HL-60 (cell line): Measurements from ENCODE around the gene DDAH1.

ENCODE experiments used
- DNase-seq, 2 experiments: peaks; one replicate each; pipeline ENCODE4 v3.0.0-alpha.2; 2010 to 2020; ENCODE audit warnings: low read depth in 1 of 2, low spot score in 1 of 2
- H3K27ac ChIP-seq: fragments of 250-450 bp; sonication (Bioruptor Pico); replicated peaks from 2 replicates; pipeline ENCODE4 v1.5.1; 2020; ENCODE audit warnings: mild to moderate bottlenecking, moderate library complexity
- H3K27me3 ChIP-seq: fragments of 250-450 bp; sonication (Bioruptor Pico); 2 replicates; pipeline ENCODE4 v1.5.1; 2021; ENCODE audit warnings: mild to moderate bottlenecking, moderate library complexity; ENCODE audit not compliant: insufficient read depth, poor library complexity, severe bottlenecking
- H3K4me3 ChIP-seq: replicated peaks from 2 replicates; pipeline ENCODE4 v1.5.1; 2011; ENCODE audit warnings: mild to moderate bottlenecking, control low read depth, low read length; ENCODE audit not compliant: insufficient read depth
- GABPA ChIP-seq: IDR thresholded peaks from 2 replicates; pipeline ENCODE4 v1.6.1; 2012; ENCODE audit warnings: low read depth
- POLR2AphosphoS5 ChIP-seq: IDR thresholded peaks from 2 replicates; pipeline ENCODE4 v1.6.1; 2012; ENCODE audit warnings: low read depth
- SPI1 ChIP-seq: IDR thresholded peaks from 2 replicates; pipeline ENCODE4 v1.6.1; 2012; ENCODE audit warnings: low read depth, mild to moderate bottlenecking, borderline replicate concordance
- TF ChIP-seq, protein P1 (sequence below): IDR thresholded peaks from one replicate; pipeline ENCODE4 v1.5.1; 2011; ENCODE audit warnings: low read length, control low read depth, inconsistent platforms; ENCODE audit not compliant: insufficient read depth
- TF ChIP-seq, protein P2 (sequence below): IDR thresholded peaks from 2 replicates; pipeline ENCODE4 v1.6.1; 2012; ENCODE audit warnings: low read depth; ENCODE audit not compliant: insufficient replicate concordance

Gene DDAH1

DNA sequence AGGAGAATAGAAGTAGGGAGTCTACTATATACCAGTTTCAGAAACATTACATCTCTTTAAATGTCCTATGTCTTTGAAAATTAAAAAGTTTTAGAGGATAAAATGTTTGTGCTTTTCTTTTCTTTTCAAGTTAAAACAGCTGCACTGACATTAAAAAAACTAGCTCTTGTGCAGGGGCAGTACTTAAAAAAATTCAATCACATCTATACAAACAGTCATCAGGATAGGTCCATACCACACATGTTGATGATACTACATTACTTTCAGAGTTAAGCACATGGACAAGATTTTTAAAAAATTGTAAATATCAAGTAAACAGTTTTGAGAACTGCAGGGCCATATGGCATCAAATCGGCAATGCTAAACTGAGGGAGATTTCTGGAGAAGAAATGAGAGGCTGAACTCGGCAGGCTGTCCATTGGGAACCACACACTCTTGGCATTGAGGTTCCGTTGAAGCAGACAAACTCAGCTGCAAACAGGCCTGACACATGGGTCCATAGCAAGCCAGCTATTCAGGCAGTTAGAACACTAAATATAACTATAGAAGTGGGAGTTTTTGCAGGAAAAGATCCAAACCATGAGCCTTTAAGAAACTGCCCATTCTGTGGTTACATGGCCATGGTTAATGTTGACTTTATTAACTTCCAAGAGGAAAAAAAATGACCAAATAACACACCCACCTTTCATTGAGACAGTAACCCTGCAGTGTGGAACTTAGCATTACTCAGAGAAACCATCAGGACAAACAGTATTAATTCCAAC is 104.0 kb downstream of the DDAH1 start:
- Histone ChIP-seq H3K27ac (no peak overlapping the region), H3K4me3 (no peak overlapping the region), H3K27me3 (no peaks in the 10 kb centered on the region)
- no peak for TF ChIP-seq GABPA
- TF ChIP-seq, protein P1, sequence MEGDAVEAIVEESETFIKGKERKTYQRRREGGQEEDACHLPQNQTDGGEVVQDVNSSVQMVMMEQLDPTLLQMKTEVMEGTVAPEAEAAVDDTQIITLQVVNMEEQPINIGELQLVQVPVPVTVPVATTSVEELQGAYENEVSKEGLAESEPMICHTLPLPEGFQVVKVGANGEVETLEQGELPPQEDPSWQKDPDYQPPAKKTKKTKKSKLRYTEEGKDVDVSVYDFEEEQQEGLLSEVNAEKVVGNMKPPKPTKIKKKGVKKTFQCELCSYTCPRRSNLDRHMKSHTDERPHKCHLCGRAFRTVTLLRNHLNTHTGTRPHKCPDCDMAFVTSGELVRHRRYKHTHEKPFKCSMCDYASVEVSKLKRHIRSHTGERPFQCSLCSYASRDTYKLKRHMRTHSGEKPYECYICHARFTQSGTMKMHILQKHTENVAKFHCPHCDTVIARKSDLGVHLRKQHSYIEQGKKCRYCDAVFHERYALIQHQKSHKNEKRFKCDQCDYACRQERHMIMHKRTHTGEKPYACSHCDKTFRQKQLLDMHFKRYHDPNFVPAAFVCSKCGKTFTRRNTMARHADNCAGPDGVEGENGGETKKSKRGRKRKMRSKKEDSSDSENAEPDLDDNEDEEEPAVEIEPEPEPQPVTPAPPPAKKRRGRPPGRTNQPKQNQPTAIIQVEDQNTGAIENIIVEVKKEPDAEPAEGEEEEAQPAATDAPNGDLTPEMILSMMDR: no peak
- TF ChIP-seq, protein P2, sequence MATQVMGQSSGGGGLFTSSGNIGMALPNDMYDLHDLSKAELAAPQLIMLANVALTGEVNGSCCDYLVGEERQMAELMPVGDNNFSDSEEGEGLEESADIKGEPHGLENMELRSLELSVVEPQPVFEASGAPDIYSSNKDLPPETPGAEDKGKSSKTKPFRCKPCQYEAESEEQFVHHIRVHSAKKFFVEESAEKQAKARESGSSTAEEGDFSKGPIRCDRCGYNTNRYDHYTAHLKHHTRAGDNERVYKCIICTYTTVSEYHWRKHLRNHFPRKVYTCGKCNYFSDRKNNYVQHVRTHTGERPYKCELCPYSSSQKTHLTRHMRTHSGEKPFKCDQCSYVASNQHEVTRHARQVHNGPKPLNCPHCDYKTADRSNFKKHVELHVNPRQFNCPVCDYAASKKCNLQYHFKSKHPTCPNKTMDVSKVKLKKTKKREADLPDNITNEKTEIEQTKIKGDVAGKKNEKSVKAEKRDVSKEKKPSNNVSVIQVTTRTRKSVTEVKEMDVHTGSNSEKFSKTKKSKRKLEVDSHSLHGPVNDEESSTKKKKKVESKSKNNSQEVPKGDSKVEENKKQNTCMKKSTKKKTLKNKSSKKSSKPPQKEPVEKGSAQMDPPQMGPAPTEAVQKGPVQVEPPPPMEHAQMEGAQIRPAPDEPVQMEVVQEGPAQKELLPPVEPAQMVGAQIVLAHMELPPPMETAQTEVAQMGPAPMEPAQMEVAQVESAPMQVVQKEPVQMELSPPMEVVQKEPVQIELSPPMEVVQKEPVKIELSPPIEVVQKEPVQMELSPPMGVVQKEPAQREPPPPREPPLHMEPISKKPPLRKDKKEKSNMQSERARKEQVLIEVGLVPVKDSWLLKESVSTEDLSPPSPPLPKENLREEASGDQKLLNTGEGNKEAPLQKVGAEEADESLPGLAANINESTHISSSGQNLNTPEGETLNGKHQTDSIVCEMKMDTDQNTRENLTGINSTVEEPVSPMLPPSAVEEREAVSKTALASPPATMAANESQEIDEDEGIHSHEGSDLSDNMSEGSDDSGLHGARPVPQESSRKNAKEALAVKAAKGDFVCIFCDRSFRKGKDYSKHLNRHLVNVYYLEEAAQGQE: no peak
- no peak for TF ChIP-seq POLR2AphosphoS5
- no peak for TF ChIP-seq SPI1
- no peak for DNase-seq

DNA sequence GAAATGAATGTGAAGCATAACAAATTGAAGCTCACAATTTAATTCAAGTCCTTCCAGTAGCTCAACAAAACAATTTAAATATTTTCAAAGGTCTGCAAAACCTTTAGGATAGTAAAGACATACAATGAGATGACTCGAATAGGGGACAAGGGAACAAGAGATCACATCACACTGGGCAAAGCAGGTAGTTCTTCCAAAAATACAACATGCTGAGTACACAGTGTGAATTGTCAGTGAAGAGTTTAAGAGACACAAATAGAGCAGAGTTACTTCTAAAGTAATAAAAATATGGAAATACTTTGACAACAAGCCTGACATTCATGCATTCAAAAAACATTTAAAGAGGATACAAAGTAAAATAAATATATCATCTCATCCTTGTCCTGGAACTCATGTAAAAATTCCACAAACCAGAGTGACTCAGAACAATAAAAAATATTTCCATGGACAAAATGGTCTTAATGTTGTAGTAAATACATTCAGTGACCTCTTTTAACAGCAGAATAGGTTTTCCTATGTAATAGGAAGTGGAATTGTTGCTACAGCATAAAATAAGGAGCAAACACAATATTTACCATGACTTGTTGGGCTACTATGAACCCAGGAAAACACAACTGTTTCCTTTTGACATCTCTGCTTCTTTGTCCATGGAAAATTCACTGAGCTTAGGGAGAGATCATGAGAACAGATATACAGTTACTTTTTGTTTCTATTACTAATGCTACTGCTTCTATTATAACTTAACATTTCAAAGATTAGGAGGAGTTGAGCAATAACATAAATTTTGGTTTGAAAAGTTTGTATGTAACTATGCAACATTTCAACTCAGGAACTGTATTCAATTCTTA is 104.9 kb downstream of the DDAH1 start:
- no peak overlapping the region for H3K4me3 ChIP-seq
- TF ChIP-seq, protein P1: no peak
- TF ChIP-seq POLR2AphosphoS5: no peak
- TF ChIP-seq SPI1: no peak
- TF ChIP-seq, protein P2: no peak
- TF ChIP-seq GABPA: no peak
- DNase-seq: no peak
- no peaks in the 10 kb centered on the region for H3K27me3 ChIP-seq
- H3K27ac ChIP-seq: no peak overlapping the region

DNA sequence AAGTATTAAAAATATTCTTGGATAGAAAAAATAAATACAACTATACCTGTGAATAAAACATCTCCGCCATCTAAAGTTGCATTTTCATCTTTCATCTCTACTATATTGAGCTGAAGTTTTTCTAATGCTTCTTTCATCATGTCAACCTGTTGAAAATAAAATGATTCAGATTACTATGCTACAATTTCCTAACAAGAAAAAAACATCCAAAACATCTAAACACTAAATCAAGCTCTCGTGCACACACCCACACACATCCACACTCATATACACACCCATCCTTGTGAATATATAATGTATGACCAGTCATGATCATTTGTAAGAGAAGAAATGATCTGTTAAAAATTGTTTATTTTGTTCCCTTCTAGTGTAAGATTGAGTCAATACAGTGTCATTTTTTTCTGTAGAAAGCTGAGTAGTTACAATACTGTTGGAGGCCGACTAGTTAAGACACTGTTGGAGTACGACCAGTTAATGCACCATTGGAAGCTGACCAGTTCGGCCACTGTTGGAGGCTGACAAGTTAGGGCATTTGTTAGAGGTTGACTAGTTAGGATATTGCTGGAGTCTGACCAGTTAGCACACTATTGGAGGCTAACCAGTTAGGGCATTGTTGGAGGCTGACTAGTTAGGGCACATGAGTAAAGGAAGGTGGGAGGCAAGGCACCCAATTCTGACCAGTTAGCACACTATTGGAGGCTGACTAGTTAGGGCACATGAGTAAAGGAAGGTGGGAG is 106.1 kb downstream of the DDAH1 start:
- TF ChIP-seq, protein P1: no peak
- TF ChIP-seq, protein P2: no peak
- no peak for TF ChIP-seq SPI1
- TF ChIP-seq GABPA: no peak
- TF ChIP-seq POLR2AphosphoS5: no peak
- no peak overlapping the region for H3K4me3 ChIP-seq
- no peaks in the 10 kb centered on the region for H3K27me3 ChIP-seq
- H3K27ac ChIP-seq: no peak overlapping the region
- no peak for DNase-seq
